Stimulated activated CD8-positive, alpha-beta memory T cell treated with anti-CD3 and anti-CD28 coated beads, Interleukin-12 subunit alpha, Interleukin-12 subunit beta, amount 100 ng/mL, for 24 hours (primary cell): ENCODE measurements around the gene CEP170B.
"Not testable (repeated sequence)": the region's sequence is repeated elsewhere in the genome, so short reads cannot be mapped to it uniquely, and the experiment has no call there.

Experiments used
- DNase-seq: peaks from one replicate; pipeline ENCODE4 v3.0.0-alpha.2; 2020; ENCODE audit errors: extremely low read depth

CEP170B gene

GRCh38 chr14:104944436-104945205 lies 79.6 kb downstream of the CEP170B start:
- DNase-seq, result not testable (repeated sequence)

- DNase-seq, result not testable (repeated sequence)
Observed at GRCh38 chr14:104945266-104945665, 80.2 kb downstream of the CEP170B start.
